ENCODE data around the gene PVALB.

DNA sequence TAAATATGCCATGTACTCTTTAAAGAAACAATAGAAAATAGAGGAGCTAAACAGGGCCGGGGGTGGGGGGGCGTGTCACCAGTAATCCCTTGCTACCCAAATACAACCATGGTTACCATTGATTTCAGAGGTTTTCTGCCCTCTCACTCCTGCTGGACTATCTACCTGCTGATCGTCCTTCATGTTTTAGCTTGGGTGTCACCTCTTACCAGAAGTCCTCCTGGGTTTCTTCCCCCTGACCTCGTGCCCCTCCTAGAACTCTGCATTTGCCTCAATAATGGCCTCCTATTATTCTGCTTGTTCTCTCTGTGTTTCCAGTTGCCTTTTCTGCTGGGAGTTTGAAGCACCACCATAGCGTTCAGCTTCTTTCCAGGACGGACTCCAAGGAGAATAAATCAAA lies 9.4 kb upstream of the PVALB start:
- TF ChIP-seq EZH2phosphoT487 (IDR thresholded peaks at IDR 0.05; ENCODE audit: low read length) (no peak), EZH2 (optimal IDR thresholded peaks at IDR 0.05; ENCODE audit: low read depth, low read length) (no peak)
